Adrenal gland (tissue), 12 donors: ENCODE data around the gene CCR3. TPM values are rescaled to one million over a fixed set of nuclear protein-coding genes. Genes with fewer than 3 reads are reported as not detected.

Source experiments
- DNase-seq, 7 donors: peaks; one replicate each; pipeline ENCODE4 v3.0.0-alpha.2; 2019 to 2020
- H3K27ac ChIP-seq, 5 donors: fragments of 200-600 bp; sonication (generic) in 4 of 5; 1 replicate in 3 of 5; 2 replicates in 2 of 5; pipeline versions ENCODE4 v1.5.1 to v1.8.0; 2016 to 2020; ENCODE audit warnings: mild to moderate bottlenecking in 1 of 5
- H3K27me3 ChIP-seq: fragments of 200-600 bp; 2 replicates; pipeline ENCODE4 v1.8.0; 2021
- H3K36me3 ChIP-seq, 2 donors: fragments of 200-600 bp; replicated peaks in 1 of 2; 1 replicate in 1 of 2; 2 replicates in 1 of 2; pipeline versions ENCODE4 v1.5.1 to v1.8.0; 2018 to 2022
- H3K4me1 ChIP-seq, 2 donors: fragments of 200-600 bp; replicated peaks in 1 of 2; 1 replicate in 1 of 2; 2 replicates in 1 of 2; pipeline versions ENCODE4 v1.5.1 to v1.8.0; 2018 to 2021
- H3K4me3 ChIP-seq, 4 donors: fragments of 200-600 bp; sonication (generic) in 3 of 4; one replicate each; pipeline ENCODE4 v1.5.1; 2016 to 2018
- H3K9me3 ChIP-seq, 3 donors: fragments of 200-600 bp; sonication (generic) in 1 of 3; replicated peaks in 1 of 3; 1 replicate in 2 of 3; 2 replicates in 1 of 3; pipeline versions ENCODE4 v1.5.1 to v1.8.0; 2016 to 2021
- CTCF ChIP-seq, 6 experiments: fragments of 450-650 bp in 4 of 6; fragments of 200-600 bp in 2 of 6; sonication (generic) in 1 of 6; IDR thresholded peaks; 1 replicate in 5 of 6; 2 replicates in 1 of 6; pipeline versions ENCODE4 v1.5.1 to v1.8.0; 2016 to 2021; ENCODE audit warnings: antibody characterized with exemption in 6 of 6, mild to moderate bottlenecking in 2 of 6, moderate library complexity in 1 of 6
- POLR2A ChIP-seq, 2 donors: fragments of 450-650 bp; IDR thresholded peaks; one replicate each; pipeline ENCODE4 v1.6.1; 2017; ENCODE audit warnings: antibody characterized with exemption in 2 of 2, mild to moderate bottlenecking in 2 of 2, moderate library complexity in 1 of 2
- WGBS, 4 donors: extraction: QIAGEN DNeasy Blood & Tissue Kit in 2 of 4; methylation state at CpG; one replicate each; pipeline versions ENCODE4 v1.1.5 to v1.1.7; 2013 to 2017; 5-methylcytosine and 5-hydroxymethylcytosine counted together
- intact Hi-C, 2 donors: fragments of 100-400 bp; cut with DNase I; formaldehyde crosslinking; loops; one replicate each; pipeline versions ENCODE4 v1.14.1 to v1.15.0; 2022 to 2023
- polyA plus RNA-seq, 3 donors: library from polyadenylated mRNA; stranded (reverse); fragments of 200-250 nt in 2 of 3; fragments of 350-450 nt in 1 of 3; fragmentation: Illumina TruSeq in 1 of 3; extraction: RNeasy Lipid Tissue Mini Kit (QIAGEN cat#74804) in 1 of 3; gene quantifications; one replicate each; pipeline ENCODE4 v1.2.3, GENCODE V29; 2013 to 2014
- total RNA-seq, 9 donors: library from RNA; depleted of rRNA in 4 of 9; stranded (reverse); fragments of >200 nt in 4 of 9; fragments of 120-200 nt in 1 of 9; fragmentation: NEBNext Ultra II Directional in 1 of 9; extraction: Animal tissue kit (Norgen Biotek cat#: 25700) in 1 of 9; gene quantifications; one replicate each; pipeline versions ENCODE4 v1.1.0 to v1.2.4, GENCODE V29; 2013 to 2023
- donor health status: healthy with polysubstance abuse.
- donor health status: Bipolar disorder and iron deficiency.
- donor health status: DM: yes; HTN: yes; CAD: no.
- donor health status: DM: no; HTN: no; CAD: no.
- donor health status: DM: no; HTN: no; CAD: no.
- donor health status: DM: yes; HTN: yes; CAD: no.

CCR3 gene
- total and polyA plus RNA-seq, 12 donors = 0.07 TPM; not detected in 11

GRCh38 chr3:46284981-46285683, 42.9 kb downstream of the CCR3 start:
- WGBS, 4 donors = 67 to 69% (median 68%) methylated on average over 6 of the region's 6 CpGs
- H3K4me1 ChIP-seq = no peaks in the 10 kb centered on the region
- H3K36me3 ChIP-seq = no peaks in the 10 kb centered on the region
- H3K27ac ChIP-seq = no peak overlapping the region
- intact Hi-C loops = no loop called here
- no peaks in the 10 kb centered on the region for H3K27me3 ChIP-seq
- TF ChIP-seq CTCF (IDR thresholded peaks at IDR 0.05) (no peak), POLR2A (IDR thresholded peaks at IDR 0.05) (no peak)
- no peaks in the 10 kb centered on the region for H3K9me3 ChIP-seq
- no peak overlapping the region for H3K4me3 ChIP-seq
- DNase-seq = no peak

GRCh38 chr3:46285931-46286619, 43.8 kb downstream of the CCR3 start:
- DNase-seq = no peak
- intact Hi-C loops = no loop called here

GRCh38 chr3:46286947-46287565, 44.8 kb downstream of the CCR3 start:
- Histone ChIP-seq H3K9me3 (no peaks in the 10 kb centered on the region), H3K4me1 (no peaks in the 10 kb centered on the region), H3K4me3 (no peak overlapping the region), H3K27ac (no peak overlapping the region), H3K27me3 (no peaks in the 10 kb centered on the region), H3K36me3 (no peaks in the 10 kb centered on the region)
- 61 to 77% (median 65%) methylated on average over 5 of the region's 5 CpGs for WGBS, 4 donors
- intact Hi-C loops = no loop called here
- TF ChIP-seq CTCF (IDR thresholded peaks at IDR 0.05) (no peak), POLR2A (IDR thresholded peaks at IDR 0.05) (no peak)
- DNase-seq = no peak

More at GRCh38 chr3:46285931-46286619, 43.8 kb downstream of the CCR3 start:
- 73 to 95% (median 79%) methylated on average over 5 of the region's 5 CpGs for WGBS, 4 donors
- Histone ChIP-seq H3K4me3 (no peak overlapping the region), H3K4me1 (no peaks in the 10 kb centered on the region), H3K36me3 (no peaks in the 10 kb centered on the region), H3K27ac (no peak overlapping the region), H3K27me3 (no peaks in the 10 kb centered on the region), H3K9me3 (no peaks in the 10 kb centered on the region)
- no peak for TF ChIP-seq CTCF (IDR thresholded peaks at IDR 0.05)
- TF ChIP-seq POLR2A (IDR thresholded peaks at IDR 0.05) = no peak

GRCh38 chr3:46289551-46289950, 47.3 kb downstream of the CCR3 start:
- Histone ChIP-seq H3K36me3 (no peaks in the 10 kb centered on the region), H3K27me3 (no peaks in the 10 kb centered on the region), H3K4me3 (no peak overlapping the region), H3K27ac (no peak overlapping the region), H3K4me1 (no peaks in the 10 kb centered on the region), H3K9me3 (no peaks in the 10 kb centered on the region)
- 77 to 100% (median 89%) methylated on average over 1 of the region's 1 CpG for WGBS, 4 donors
- intact Hi-C loops = no loop called here
- DNase-seq = no peak
- TF ChIP-seq CTCF (IDR thresholded peaks at IDR 0.05) = no peak
- TF ChIP-seq POLR2A (IDR thresholded peaks at IDR 0.05) = no peak
